ENCODE measurements around the gene FOXRED2.

DNA sequence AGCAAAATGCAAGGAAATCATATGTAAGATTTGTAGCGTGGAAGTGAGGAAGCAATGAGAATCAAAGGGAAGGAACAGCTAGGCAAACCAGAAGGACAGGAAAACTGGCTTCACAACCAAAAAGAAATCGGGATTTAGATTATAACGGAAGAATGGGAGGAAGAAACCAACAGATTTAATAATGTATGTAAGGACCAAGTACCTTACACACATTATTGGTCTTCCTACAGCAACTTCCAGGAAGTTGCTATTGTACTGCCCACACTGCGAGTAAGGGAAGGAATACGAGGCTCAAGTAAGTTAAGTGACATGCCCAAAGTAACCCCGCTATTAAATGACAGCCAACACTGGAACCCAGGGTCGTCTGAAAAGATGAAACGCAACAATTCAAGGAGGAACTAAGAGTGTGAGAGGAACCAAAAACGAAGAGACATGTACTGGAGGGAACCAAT is 25.9 kb downstream of the FOXRED2 start:
- TF ChIP-seq, protein P1, sequence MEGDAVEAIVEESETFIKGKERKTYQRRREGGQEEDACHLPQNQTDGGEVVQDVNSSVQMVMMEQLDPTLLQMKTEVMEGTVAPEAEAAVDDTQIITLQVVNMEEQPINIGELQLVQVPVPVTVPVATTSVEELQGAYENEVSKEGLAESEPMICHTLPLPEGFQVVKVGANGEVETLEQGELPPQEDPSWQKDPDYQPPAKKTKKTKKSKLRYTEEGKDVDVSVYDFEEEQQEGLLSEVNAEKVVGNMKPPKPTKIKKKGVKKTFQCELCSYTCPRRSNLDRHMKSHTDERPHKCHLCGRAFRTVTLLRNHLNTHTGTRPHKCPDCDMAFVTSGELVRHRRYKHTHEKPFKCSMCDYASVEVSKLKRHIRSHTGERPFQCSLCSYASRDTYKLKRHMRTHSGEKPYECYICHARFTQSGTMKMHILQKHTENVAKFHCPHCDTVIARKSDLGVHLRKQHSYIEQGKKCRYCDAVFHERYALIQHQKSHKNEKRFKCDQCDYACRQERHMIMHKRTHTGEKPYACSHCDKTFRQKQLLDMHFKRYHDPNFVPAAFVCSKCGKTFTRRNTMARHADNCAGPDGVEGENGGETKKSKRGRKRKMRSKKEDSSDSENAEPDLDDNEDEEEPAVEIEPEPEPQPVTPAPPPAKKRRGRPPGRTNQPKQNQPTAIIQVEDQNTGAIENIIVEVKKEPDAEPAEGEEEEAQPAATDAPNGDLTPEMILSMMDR (IDR thresholded peaks at IDR 0.05; ENCODE audit: low read length): no peak
- no peak for TF ChIP-seq EZH2 (IDR thresholded peaks at IDR 0.05; ENCODE audit: borderline replicate concordance, low read length)

Data from OCI-LY1 (cell line).